SH-SY5Y (cell line): ENCODE results near the gene MTF1.

ENCODE experiments used
- GATA2 ChIP-seq: IDR thresholded peaks from 2 replicates; pipeline ENCODE4 v1.6.1; 2011; ENCODE audit warnings: mild to moderate bottlenecking, low read depth, low read length
- GATA3 ChIP-seq: IDR thresholded peaks from 2 replicates; pipeline ENCODE4 v1.6.1; 2011; ENCODE audit warnings: low read depth, mild to moderate bottlenecking, low read length, moderate library complexity

DNA sequence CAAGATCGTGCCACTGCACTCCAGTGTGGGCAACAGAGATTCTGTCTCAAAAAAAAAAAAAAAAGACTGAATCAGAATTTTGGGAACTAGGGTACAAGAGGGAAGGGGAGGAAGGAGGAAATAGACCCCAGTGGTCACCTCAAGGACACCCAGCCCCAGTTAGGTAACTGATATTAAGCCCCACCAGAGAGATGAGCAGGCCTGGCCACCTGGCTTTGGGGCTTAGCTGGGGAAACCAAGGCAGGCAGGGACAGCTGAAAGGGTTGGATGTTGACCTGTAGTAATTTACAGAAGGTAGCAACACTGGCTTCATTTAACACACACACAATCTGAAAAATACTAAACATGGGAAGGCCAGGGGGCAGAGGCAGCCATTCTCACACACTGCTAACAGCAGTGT lies 57.0 kb downstream of the MTF1 start:
- TF ChIP-seq GATA2 (no peak), GATA3 (no peak)
